ENCODE measurements around the gene LIPN. TPM values are rescaled to one million over a fixed set of nuclear protein-coding genes. Genes with fewer than 3 reads are reported as not detected.

LIPN gene
- not detected in 2 replicates for total RNA-seq

DNA sequence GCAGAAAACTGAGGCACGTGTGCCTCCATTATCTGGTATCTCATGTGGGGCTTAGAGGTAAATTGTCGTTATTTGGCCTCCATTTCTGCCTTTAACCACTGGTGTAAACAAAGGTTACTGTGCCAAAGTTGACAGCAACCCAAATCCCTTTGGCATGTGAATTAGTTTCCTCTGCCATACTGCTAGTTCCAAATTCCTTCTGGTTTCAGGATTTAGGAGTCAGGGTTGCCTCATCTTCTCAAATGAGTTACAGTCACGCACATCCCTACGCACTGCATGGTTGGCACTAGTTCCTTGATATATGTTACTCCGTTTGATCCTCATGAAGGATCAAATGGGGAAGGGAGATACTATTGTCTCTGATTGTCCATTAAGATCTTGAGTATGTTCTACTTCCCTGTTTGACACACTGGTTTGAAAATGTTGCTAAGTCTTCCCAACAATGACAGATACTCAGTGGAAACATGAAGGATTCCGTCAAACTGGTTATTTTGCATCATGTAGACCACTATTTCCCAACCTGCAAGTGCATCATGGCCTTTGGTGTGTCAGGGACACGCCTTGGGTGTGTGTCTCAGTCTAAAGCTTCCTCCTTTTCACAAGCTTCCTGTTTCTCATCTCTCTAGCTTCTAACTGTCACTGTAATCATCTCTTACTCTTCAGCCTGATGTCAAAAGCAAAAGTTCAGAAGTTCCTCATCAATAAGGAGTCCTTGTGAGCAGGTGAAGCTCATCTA, at the start of gene LIPN:
TSS of gene LIPN (plus strand) at position 655 of the 736 bp plus-strand sequence. CDS start 1,386 bp downstream, outside the sequence.

GRCh38 chr10:88802523-88803285, 42.9 kb downstream of the LIPN start, which contains the start of gene LIPM:
Gene LIPM (plus strand): TSS chr10:88802730. CDS start chr10:88802897, 167 bp downstream.

Other genes starting within 250 kb of the LIPN start
- 8.0 and 8.6 TPM in 2 replicates for gene RNLS, start 176.7 kb upstream of the LIPN start, total RNA-seq
- under 0.01 TPM in 2 replicates for gene LIPJ, start 173.3 kb upstream of the LIPN start, total RNA-seq
- not detected in 2 replicates for gene LIPF, start 95.6 kb upstream of the LIPN start, total RNA-seq
- gene LIPK, start 53.8 kb upstream of the LIPN start, total RNA-seq = not detected in 2 replicates
- gene LIPM, start 42.7 kb downstream of the LIPN start, total RNA-seq = not detected in 2 replicates
- gene ANKRD22, start 91.8 kb downstream of the LIPN start, total RNA-seq = not detected in 2 replicates
- gene STAMBPL1, start 120.2 kb downstream of the LIPN start, total RNA-seq = 27.2 and 27.3 TPM in 2 replicates
- 175 and 269 TPM in 2 replicates for gene ACTA2, start 192.8 kb downstream of the LIPN start, total RNA-seq
- 61.8 and 67.6 TPM in 2 replicates for gene FAS, start 230.8 kb downstream of the LIPN start, total RNA-seq